GM20000 (cell line): ENCODE data around the gene TTC7B.

ENCODE experiments used
- DNase-seq: peaks from one replicate; pipeline ENCODE4 v3.0.0; 2012; ENCODE audit warnings: low spot score
- TF ChIP-seq, protein P1 (sequence below): IDR thresholded peaks from 2 replicates; pipeline ENCODE4 v1.5.1; 2012; ENCODE audit warnings: mild to moderate bottlenecking, control low read depth; ENCODE audit errors: extremely low read depth, missing control alignments

Gene TTC7B

DNA sequence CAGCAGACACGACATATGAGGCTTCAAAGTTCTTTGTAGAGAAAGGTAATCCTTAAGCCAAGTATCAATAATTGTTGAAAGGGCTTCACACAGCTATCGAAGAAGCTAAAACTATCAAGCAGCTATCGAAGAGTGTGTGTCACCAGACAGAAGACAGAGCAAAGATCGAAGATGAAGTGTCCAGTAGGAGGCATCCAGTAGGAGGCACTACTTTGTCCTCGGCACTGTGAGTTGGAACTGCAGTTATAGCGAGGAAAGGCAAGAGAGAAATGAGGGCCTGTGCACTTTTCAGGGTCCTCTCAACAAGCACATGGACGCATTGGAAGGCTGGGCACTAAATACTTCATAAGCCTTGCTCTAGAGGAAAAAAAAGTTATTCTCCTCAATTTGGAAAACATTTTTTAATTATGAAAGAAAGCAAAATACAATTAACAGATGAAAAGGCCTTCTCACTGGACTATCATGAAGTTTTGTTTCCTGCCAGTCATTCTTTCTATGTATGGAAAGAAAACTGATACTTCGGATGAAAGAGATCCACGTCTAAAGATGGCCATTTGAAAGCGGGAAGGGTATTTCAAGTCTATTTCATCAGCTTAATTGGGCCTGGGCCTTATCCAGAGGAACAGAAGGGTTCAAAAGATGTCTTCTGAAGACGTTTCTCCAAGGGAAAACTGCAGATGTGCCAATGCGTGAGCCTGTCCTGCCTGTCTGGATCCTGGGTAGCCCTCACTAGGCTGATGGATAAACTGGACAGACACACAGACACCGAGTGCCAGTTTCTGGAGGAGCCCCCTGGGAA, 244.9 kb downstream of the TTC7B start:
- DNase-seq: no peak
- TF ChIP-seq, protein P1, sequence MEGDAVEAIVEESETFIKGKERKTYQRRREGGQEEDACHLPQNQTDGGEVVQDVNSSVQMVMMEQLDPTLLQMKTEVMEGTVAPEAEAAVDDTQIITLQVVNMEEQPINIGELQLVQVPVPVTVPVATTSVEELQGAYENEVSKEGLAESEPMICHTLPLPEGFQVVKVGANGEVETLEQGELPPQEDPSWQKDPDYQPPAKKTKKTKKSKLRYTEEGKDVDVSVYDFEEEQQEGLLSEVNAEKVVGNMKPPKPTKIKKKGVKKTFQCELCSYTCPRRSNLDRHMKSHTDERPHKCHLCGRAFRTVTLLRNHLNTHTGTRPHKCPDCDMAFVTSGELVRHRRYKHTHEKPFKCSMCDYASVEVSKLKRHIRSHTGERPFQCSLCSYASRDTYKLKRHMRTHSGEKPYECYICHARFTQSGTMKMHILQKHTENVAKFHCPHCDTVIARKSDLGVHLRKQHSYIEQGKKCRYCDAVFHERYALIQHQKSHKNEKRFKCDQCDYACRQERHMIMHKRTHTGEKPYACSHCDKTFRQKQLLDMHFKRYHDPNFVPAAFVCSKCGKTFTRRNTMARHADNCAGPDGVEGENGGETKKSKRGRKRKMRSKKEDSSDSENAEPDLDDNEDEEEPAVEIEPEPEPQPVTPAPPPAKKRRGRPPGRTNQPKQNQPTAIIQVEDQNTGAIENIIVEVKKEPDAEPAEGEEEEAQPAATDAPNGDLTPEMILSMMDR: no peak

DNA sequence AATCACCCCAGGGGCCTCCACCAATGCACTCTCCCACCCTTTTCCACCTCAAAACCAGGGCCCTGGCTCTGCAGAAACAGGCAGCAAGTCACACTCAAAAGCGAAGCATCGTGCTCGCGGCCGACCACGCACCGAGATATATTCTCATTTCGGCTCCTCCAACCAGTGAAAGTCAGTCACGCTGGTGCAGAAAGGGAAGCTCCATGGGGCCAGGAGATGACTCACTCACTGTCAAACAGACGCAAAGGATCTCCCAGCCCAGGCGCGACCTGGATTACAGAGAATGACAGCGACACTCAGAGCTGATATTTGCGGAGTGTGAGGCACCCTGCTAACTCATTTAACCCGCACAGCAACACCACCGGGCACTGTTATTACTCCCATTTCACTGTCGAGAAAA, 245.8 kb downstream of the TTC7B start:
- no peak for DNase-seq
- TF ChIP-seq, protein P1: no peak

DNA sequence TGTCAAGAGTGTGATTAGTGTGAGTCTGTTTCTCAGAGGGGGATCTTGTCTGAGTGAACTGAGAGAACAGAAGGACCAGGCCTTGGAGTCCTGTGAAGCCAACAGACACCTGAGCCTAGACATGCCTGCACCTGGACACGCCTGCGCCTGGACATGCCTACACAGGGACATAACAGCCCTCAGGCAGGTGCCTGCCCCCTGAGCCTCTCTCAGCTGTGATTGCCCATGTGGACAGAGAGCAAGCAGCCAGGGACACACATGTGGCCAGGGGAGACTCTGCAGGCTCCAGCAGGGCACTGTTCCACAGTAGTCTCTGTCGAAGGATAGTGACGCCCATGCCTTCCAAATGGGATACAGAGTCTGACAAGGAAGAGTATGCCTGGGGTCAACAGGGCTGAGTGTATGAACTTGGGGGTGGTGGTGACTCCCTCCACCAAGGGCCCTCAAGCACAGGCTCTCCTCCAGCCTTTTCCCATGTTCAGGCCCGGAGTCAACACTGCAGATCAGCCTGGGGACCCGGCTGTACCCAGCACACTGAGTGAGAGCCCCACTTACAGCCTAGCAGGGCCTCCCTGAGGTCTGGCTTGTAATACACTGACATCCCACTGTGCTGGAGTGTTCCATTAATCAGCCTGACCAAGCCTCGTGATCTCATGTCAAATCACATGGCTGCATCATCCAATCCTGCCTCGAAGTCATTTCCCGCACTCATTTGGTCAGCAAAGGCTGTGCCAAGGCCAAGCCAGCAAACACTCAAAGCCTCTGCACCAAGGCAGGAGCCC, 246.4 kb downstream of the TTC7B start:
- TF ChIP-seq, protein P1: no peak
- DNase-seq: no peak

DNA sequence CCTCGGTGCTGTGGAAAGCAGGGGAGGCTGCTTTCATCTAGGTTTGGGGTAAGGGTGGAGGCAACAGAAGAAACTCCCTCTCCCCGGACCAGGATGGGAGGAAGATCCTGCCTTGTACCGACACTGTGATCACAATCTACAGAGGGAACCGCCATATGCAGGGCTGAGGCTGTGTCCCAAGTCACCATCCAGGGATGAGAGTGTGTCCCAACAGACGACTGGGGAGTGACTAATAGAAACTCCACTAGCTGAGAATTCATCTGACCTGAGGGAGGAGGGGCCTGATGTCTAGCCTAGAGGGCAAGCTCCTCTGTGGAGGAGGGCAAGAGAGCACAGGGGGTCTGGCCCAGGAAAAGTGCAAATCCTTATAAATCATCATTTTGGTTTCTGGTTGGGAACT, 247.0 kb downstream of the TTC7B start:
- TF ChIP-seq, protein P1: no peak
- no peak for DNase-seq

DNA sequence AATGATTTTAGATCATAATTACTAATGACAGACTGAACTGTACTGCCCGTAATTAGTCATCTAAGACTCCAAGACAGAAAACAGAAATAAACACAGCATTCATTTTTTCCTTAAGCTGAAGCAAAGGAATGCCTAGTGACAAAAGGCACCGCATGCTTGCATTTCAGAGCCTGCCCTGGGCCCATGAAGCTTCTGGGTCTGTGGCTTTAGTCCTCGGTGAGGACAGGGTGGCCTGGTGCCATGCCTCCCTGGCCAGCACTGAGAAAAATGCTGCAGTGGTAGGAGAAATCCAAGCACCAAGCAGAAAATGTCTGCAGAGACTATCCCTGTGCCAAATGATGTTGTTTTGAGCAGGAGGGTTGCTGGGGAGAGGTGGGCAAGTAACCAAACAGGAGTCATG, 247.8 kb downstream of the TTC7B start:
- DNase-seq: no peak
- TF ChIP-seq, protein P1: no peak

DNA sequence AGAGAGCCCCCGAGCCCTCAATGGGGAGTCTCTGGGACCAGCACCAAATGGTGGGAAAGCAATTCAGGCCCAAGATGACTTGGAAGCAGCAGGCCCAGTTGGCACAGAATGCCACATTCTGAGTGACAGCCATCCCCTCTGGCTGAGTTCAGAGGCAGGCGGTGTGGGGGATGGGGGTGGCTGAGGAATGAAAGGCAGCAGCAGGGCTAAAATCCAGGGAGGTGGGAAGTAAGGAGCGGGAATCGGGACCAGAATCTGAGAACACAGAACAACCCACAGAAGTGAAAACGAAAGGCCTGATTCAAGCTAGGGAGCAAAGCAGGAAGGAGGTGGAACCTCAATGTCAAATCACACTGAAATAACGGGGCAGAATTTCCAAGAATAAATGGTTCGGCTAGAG, 248.2 kb downstream of the TTC7B start:
- TF ChIP-seq, protein P1: no peak
- DNase-seq: no peak

DNA sequence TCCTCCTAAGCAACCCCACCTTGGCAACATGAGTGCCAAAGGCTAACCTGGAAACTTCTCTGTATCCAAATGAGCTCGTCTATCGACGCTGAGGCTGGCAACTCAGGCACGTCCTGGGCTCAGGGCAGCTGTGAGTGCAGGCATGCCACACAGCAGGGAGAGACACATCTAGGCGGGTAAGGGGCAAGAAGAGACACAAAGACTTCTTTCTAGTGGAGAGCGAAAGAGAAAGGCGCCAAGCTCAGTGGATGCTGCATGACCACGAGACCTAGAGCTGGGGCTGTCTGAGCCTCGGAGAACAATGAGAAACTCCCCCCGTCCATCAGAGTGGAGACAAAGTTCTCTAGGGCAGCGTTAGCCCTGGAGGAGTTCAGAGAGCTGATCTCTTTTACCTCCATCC, 249.0 kb downstream of the TTC7B start:
- TF ChIP-seq, protein P1: no peak

More for the DNA sequence above, 249.0 kb downstream of the TTC7B start:
- no peak for DNase-seq
